K562 (cell line): ENCODE measurements around the gene ORC3. TPM values are rescaled to one million over a fixed set of nuclear protein-coding genes. Genes with fewer than 3 reads are reported as not detected.

Source experiments
- ATAC-seq: fragments of 200-7000 bp; cut with Tn5 transposase; 3 replicates; pipeline ENCODE4 v1.9.1; 2020; ENCODE audit warnings: moderate library complexity
- BruUV-seq: library from RNA; stranded (reverse); fragments of 400-500 nt; replicated peaks from 2 replicates; lab custom pipeline; 2021; lab: Mats Ljungman, UMichigan
- CTCF ChIA-PET: fragments of 300-600 bp; formaldehyde crosslinking; extraction: SDS; loops from one replicate; lab custom pipeline; 2021; ENCODE audit warnings: low intra/inter-chr PET ratio; lab: Yijun Ruan, JAX
- POLR2A ChIA-PET: fragments of 300-600, 350-650 bp; sonication (Branson Sonifier 250); formaldehyde crosslinking; extraction: SDS; loops from one replicate; lab custom pipeline; 2021; ENCODE audit warnings: antibody characterized with exemption, inconsistent platforms; lab: Yijun Ruan, JAX
- DNase-seq, 4 experiments: peaks; one replicate each; pipeline versions ENCODE4 v3.0.0 to v3.0.0-alpha.2; 2011 to 2018; ENCODE audit warnings: low spot score in 3 of 4, mixed read lengths in 3 of 4; ENCODE audit errors: extremely low read depth in 1 of 4
- FAIRE-seq: peaks from 2 replicates; lab custom pipeline; 2011; peaks lifted over from hg19 to GRCh38; lab: Jason Lieb, UNC
- H2AFZ ChIP-seq: 2 replicates; pipeline ENCODE4 v1.6.0; 2011; ENCODE audit warnings: low read depth, low read length, control low read depth, inconsistent platforms
- H3K27ac ChIP-seq: fragments of 200-600 bp; 3 replicates; pipeline ENCODE4 v1.8.0; 2011; ENCODE audit warnings: low read depth, mild to moderate bottlenecking, control low read depth, inconsistent platforms, low read length, moderate library complexity, mixed read lengths; ENCODE audit errors: extremely low read depth
- H3K27me3 ChIP-seq, 2 experiments: fragments of 300-600 bp in 1 of 2; 2 replicates in 1 of 2; 3 replicates in 1 of 2; pipeline versions ENCODE4 v1.6.0 to v1.8.0; 2011; ENCODE audit warnings: inconsistent platforms in 2 of 2, low read length in 2 of 2, mild to moderate bottlenecking in 1 of 2, mixed read lengths in 1 of 2, moderate library complexity in 1 of 2; ENCODE audit not compliant: control insufficient read depth in 2 of 2, insufficient read depth in 2 of 2
- H3K36me3 ChIP-seq: fragments of 300-600 bp; 3 replicates; pipeline ENCODE4 v1.8.0; 2011; ENCODE audit warnings: mild to moderate bottlenecking, low read length, inconsistent platforms; ENCODE audit not compliant: control insufficient read depth, insufficient read depth
- H3K4me1 ChIP-seq, 2 experiments: fragments of 200-600 bp in 1 of 2; replicated peaks in 1 of 2; 2 replicates in 1 of 2; 3 replicates in 1 of 2; pipeline versions ENCODE4 v1.5.1 to v1.8.0; 2011; ENCODE audit warnings: inconsistent platforms in 2 of 2, low read length in 2 of 2, mild to moderate bottlenecking in 1 of 2, mixed read lengths in 1 of 2, moderate library complexity in 1 of 2; ENCODE audit not compliant: control insufficient read depth in 2 of 2, insufficient read depth in 2 of 2
- H3K4me2 ChIP-seq: 2 replicates; pipeline ENCODE4 v1.6.1; 2011; ENCODE audit warnings: low read length, control low read depth, inconsistent platforms, mixed read lengths; ENCODE audit not compliant: insufficient read depth
- H3K4me3 ChIP-seq: fragments of 200-600 bp; sonication (generic), shearing (Covaris generic); 2 replicates; pipeline ENCODE4 v1.5.1; 2016; ENCODE audit warnings: control low read depth, inconsistent platforms
- H3K79me2 ChIP-seq: fragments of 200-600 bp; 3 replicates; pipeline ENCODE4 v1.8.0; 2011; ENCODE audit warnings: low read length, inconsistent platforms; ENCODE audit not compliant: control insufficient read depth, insufficient read depth
- H3K9ac ChIP-seq, 2 experiments: 2 replicates each; pipeline versions ENCODE4 v1.6.0 to v1.6.1; 2011; ENCODE audit warnings: low read depth in 2 of 2, low read length in 2 of 2, control low read depth in 1 of 2, inconsistent platforms in 1 of 2, mild to moderate bottlenecking in 1 of 2, mixed read lengths in 1 of 2; ENCODE audit not compliant: insufficient read depth in 1 of 2
- H3K9me1 ChIP-seq: one replicate; pipeline ENCODE4 v1.6.0; 2011; ENCODE audit warnings: inconsistent platforms, mild to moderate bottlenecking, low read length, moderate library complexity; ENCODE audit not compliant: control insufficient read depth, insufficient read depth
- H3K9me3 ChIP-seq: replicated peaks from 2 replicates; pipeline ENCODE4 v1.5.1; 2011; ENCODE audit warnings: low read depth, low read length, inconsistent platforms; ENCODE audit not compliant: control insufficient read depth, insufficient read depth
- H4K20me1 ChIP-seq: replicated peaks from 2 replicates; pipeline ENCODE4 v1.6.1; 2011; ENCODE audit warnings: low read length, inconsistent platforms, mixed read lengths; ENCODE audit not compliant: control insufficient read depth, insufficient read depth
- CEBPG ChIP-seq, 3 experiments: fragments of 200-800 bp in 1 of 3; sonication (Bioruptor generic) in 1 of 3; sonication (generic) in 1 of 3; formaldehyde crosslinking in 1 of 3; IDR thresholded peaks in 2 of 3; conservative IDR thresholded peaks in 1 of 3; 2 replicates each; pipeline versions ENCODE4 v1.6.1 to v1.8.0; 2016 to 2022; ENCODE audit warnings: missing compliant biosample characterization in 2 of 3, missing genetic modification characterization in 2 of 3, mild to moderate bottlenecking in 1 of 3, missing genetic modification reagents in 1 of 3
- HDGF ChIP-seq: fragments of 450-650 bp; IDR thresholded peaks from 2 replicates; pipeline ENCODE4 v1.6.1; 2016
- MED1 ChIP-seq: sonication (generic); formaldehyde crosslinking; IDR thresholded peaks from 2 replicates; pipeline ENCODE4 v1.8.1; 2023; ENCODE audit warnings: missing genetic modification reagents, borderline replicate concordance
- STAG1 ChIP-seq: sonication (generic); formaldehyde crosslinking; IDR thresholded peaks from 2 replicates; pipeline ENCODE4 v1.5.0; 2020; ENCODE audit warnings: missing genetic modification reagents, borderline replicate concordance
- ZNF12 ChIP-seq: sonication (generic); formaldehyde crosslinking; IDR thresholded peaks from 2 replicates; pipeline ENCODE4 v1.4.0; 2020; ENCODE audit warnings: mild to moderate bottlenecking, missing genetic modification reagents
- ZNF197 ChIP-seq: fragments of 200-800 bp; sonication (Bioruptor generic); IDR thresholded peaks from 2 replicates; pipeline ENCODE4 v1.6.1; 2016; ENCODE audit warnings: low read depth, missing genetic modification characterization, missing compliant biosample characterization
- ZNF384 ChIP-seq: IDR thresholded peaks from 2 replicates; pipeline ENCODE4 v1.6.1; 2012; ENCODE audit warnings: low read depth, low read length, improper control_type of control experiment
- WGBS: fragments of 100-300 bp; shearing (Covaris generic); methylation state at CpG from one replicate; pipeline ENCODE4 v1.1.6; 2016; ENCODE audit warnings: low coverage, mixed read lengths; ENCODE audit not compliant: insufficient coverage; ENCODE audit errors: missing lambda C conversion rate; 5-methylcytosine and 5-hydroxymethylcytosine counted together
- in situ Hi-C: fragments of 300-500 bp; cut with MboI; formaldehyde crosslinking; loops from 4 replicates; pipeline ENCODE4 v1.15.0; 2018; ENCODE audit warnings: inconsistent platforms, mixed read lengths
- intact Hi-C: fragments of 100-400 bp; cut with micrococcal nuclease; formaldehyde crosslinking; loops from 2 replicates; pipeline ENCODE4 v1.14.2; 2022
- polyA plus RNA-seq, 8 experiments: library from polyadenylated mRNA; depleted of rRNA in 4 of 8; stranded (reverse) in 5 of 8; unstranded in 3 of 8; fragments of >200 nt; fragmentation: Nextera tagmentation in 2 of 8; fragmentation: Illumina TruSeq in 1 of 8; extraction: Ambion mirVana in 2 of 8; extraction: Trizol in 1 of 8; gene quantifications; 2 replicates each; pipeline versions ENCODE4 v1.2.1 to v1.2.3, GENCODE V29; 2011 to 2014; ENCODE audit warnings: inconsistent platforms in 1 of 8, missing spikeins in 1 of 8
- total RNA-seq, 7 experiments: library from RNA; depleted of rRNA in 6 of 7; stranded (reverse); fragments of >200 nt in 6 of 7; fragmentation: Illumina TruSeq in 2 of 7; extraction: Trizol in 2 of 7; gene quantifications; 2 replicates each; pipeline versions ENCODE4 v1.2.1 to v1.2.3, GENCODE V29; 2011 to 2021; ENCODE audit warnings: low replicate concordance in 1 of 7
- TF ChIP-seq, protein P1 (sequence below): fragments of 450-650 bp; IDR thresholded peaks from 2 replicates; pipeline ENCODE4 v1.6.1; 2016; ENCODE audit warnings: mild to moderate bottlenecking, moderate library complexity

Gene ORC3
- total and polyA plus RNA-seq, 9 of the 15 experiments (the other 6 are each of a cell fraction or from before 2014, with no cell fraction given) = 28.8 to 159 (median 74.8) TPM

DNA sequence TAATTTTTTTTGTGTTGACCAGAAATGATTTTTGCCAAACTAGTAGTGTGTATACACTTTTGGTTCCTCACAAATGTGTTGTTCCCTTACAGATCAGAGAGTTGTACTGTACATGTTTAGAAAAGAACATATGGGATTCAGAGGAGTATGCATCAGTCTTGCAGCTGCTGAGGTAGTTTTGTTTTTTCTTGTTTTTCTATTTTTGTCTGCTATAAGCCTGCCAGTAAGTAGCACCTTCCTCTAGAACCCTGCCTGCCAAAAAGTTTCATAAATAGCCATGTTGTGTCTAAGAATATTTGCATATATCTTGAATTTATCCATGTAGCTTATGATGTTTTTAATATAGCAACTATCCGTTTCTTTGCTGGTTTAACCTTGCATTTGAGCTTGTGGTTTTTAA lies 46.4 kb downstream of the ORC3 start:
- Histone ChIP-seq H3K9me1 (no peaks in the 10 kb centered on the region), H3K79me2 (no peaks in the 10 kb centered on the region), H3K27me3 (no peaks in the 10 kb centered on the region), H3K4me1 (no peaks in the 10 kb centered on the region), H2AFZ (no peak overlapping the region), H4K20me1 (no peaks in the 10 kb centered on the region), H3K36me3 (peaks cover 63% of the 10 kb centered on the region), H3K9ac (no peak overlapping the region), H3K4me3 (no peak overlapping the region), H3K9me3 (no peaks in the 10 kb centered on the region), H3K27ac (no peak overlapping the region), H3K4me2 (no peak overlapping the region)
- in situ Hi-C loops = no loop called here
- ATAC-seq (no peak), FAIRE-seq (no peak), DNase-seq (no peak)
- ChIA-PET POLR2A (interaction anchor here (1.0 to 1.4 kb wide), 2 partner anchors 13 to 47 kb away, joined by 3 read pairs; partner anchors contain the start of genes ORC3 and RARS2), CTCF (no interaction called here)
- intact Hi-C loops = no loop called here
- no peak for TF ChIP-seq CEBPG (CRISPR knock-in tag; IDR thresholded peaks at IDR 0.05)
- TF ChIP-seq CEBPG (tag; conservative IDR thresholded peaks at IDR 0.05 in 1 of 2, IDR thresholded peaks at IDR 0.05 in 1 of 2) = no peak
- TF ChIP-seq ZNF12 = no peak
- no peak for TF ChIP-seq ZNF384
- no peak for TF ChIP-seq MED1 (CRISPR knock-in tag)
- no peak for TF ChIP-seq ZNF197
- no peak for TF ChIP-seq HDGF
- no peak for TF ChIP-seq STAG1
- TF ChIP-seq, protein P1, sequence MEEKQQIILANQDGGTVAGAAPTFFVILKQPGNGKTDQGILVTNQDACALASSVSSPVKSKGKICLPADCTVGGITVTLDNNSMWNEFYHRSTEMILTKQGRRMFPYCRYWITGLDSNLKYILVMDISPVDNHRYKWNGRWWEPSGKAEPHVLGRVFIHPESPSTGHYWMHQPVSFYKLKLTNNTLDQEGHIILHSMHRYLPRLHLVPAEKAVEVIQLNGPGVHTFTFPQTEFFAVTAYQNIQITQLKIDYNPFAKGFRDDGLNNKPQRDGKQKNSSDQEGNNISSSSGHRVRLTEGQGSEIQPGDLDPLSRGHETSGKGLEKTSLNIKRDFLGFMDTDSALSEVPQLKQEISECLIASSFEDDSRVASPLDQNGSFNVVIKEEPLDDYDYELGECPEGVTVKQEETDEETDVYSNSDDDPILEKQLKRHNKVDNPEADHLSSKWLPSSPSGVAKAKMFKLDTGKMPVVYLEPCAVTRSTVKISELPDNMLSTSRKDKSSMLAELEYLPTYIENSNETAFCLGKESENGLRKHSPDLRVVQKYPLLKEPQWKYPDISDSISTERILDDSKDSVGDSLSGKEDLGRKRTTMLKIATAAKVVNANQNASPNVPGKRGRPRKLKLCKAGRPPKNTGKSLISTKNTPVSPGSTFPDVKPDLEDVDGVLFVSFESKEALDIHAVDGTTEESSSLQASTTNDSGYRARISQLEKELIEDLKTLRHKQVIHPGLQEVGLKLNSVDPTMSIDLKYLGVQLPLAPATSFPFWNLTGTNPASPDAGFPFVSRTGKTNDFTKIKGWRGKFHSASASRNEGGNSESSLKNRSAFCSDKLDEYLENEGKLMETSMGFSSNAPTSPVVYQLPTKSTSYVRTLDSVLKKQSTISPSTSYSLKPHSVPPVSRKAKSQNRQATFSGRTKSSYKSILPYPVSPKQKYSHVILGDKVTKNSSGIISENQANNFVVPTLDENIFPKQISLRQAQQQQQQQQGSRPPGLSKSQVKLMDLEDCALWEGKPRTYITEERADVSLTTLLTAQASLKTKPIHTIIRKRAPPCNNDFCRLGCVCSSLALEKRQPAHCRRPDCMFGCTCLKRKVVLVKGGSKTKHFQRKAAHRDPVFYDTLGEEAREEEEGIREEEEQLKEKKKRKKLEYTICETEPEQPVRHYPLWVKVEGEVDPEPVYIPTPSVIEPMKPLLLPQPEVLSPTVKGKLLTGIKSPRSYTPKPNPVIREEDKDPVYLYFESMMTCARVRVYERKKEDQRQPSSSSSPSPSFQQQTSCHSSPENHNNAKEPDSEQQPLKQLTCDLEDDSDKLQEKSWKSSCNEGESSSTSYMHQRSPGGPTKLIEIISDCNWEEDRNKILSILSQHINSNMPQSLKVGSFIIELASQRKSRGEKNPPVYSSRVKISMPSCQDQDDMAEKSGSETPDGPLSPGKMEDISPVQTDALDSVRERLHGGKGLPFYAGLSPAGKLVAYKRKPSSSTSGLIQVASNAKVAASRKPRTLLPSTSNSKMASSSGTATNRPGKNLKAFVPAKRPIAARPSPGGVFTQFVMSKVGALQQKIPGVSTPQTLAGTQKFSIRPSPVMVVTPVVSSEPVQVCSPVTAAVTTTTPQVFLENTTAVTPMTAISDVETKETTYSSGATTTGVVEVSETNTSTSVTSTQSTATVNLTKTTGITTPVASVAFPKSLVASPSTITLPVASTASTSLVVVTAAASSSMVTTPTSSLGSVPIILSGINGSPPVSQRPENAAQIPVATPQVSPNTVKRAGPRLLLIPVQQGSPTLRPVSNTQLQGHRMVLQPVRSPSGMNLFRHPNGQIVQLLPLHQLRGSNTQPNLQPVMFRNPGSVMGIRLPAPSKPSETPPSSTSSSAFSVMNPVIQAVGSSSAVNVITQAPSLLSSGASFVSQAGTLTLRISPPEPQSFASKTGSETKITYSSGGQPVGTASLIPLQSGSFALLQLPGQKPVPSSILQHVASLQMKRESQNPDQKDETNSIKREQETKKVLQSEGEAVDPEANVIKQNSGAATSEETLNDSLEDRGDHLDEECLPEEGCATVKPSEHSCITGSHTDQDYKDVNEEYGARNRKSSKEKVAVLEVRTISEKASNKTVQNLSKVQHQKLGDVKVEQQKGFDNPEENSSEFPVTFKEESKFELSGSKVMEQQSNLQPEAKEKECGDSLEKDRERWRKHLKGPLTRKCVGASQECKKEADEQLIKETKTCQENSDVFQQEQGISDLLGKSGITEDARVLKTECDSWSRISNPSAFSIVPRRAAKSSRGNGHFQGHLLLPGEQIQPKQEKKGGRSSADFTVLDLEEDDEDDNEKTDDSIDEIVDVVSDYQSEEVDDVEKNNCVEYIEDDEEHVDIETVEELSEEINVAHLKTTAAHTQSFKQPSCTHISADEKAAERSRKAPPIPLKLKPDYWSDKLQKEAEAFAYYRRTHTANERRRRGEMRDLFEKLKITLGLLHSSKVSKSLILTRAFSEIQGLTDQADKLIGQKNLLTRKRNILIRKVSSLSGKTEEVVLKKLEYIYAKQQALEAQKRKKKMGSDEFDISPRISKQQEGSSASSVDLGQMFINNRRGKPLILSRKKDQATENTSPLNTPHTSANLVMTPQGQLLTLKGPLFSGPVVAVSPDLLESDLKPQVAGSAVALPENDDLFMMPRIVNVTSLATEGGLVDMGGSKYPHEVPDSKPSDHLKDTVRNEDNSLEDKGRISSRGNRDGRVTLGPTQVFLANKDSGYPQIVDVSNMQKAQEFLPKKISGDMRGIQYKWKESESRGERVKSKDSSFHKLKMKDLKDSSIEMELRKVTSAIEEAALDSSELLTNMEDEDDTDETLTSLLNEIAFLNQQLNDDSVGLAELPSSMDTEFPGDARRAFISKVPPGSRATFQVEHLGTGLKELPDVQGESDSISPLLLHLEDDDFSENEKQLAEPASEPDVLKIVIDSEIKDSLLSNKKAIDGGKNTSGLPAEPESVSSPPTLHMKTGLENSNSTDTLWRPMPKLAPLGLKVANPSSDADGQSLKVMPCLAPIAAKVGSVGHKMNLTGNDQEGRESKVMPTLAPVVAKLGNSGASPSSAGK = no peak
- WGBS = 64% methylated on average over 1 of the region's 1 CpG
- BruUV-seq = no TSS peak
